Heart right ventricle (tissue), 16 donors: Measurements from ENCODE around the gene AADACL3. TPM values are rescaled to one million over a fixed set of nuclear protein-coding genes. Genes with fewer than 3 reads are reported as not detected.

Experiments
- ATAC-seq, 8 donors: fragments of 200-7000 bp; cut with Tn5 transposase; one replicate each; pipeline ENCODE4 v1.9.1; 2020; ENCODE audit warnings: mild to moderate bottlenecking in 8 of 8, moderate library complexity in 8 of 8, moderate number of reproducible peaks in 1 of 8
- DNase-seq, 2 donors: peaks; one replicate each; pipeline ENCODE4 v3.0.0-alpha.2; 2020
- H3K27ac ChIP-seq, 10 donors: fragments of 200-600 bp; sonication (generic) in 2 of 10; one replicate each; pipeline versions ENCODE4 v1.5.0 to v1.8.0; 2020 to 2022; ENCODE audit warnings: mild to moderate bottlenecking in 3 of 10
- H3K27me3 ChIP-seq, 7 donors: fragments of 200-600 bp; one replicate each; pipeline ENCODE4 v1.8.0; 2021 to 2022; ENCODE audit warnings: mild to moderate bottlenecking in 2 of 7
- H3K36me3 ChIP-seq, 9 donors: fragments of 200-600 bp; sonication (generic) in 1 of 9; one replicate each; pipeline versions ENCODE4 v1.5.0 to v1.8.0; 2020 to 2022; ENCODE audit warnings: mild to moderate bottlenecking in 2 of 9
- H3K4me1 ChIP-seq, 9 donors: fragments of 200-600 bp; sonication (generic) in 1 of 9; one replicate each; pipeline versions ENCODE4 v1.5.0 to v1.8.0; 2020 to 2022; ENCODE audit warnings: mild to moderate bottlenecking in 4 of 9
- H3K4me3 ChIP-seq, 10 donors: fragments of 200-600 bp; sonication (generic) in 2 of 10; one replicate each; pipeline versions ENCODE4 v1.5.0 to v1.8.0; 2020 to 2022; ENCODE audit warnings: mild to moderate bottlenecking in 7 of 10, moderate library complexity in 2 of 10
- H3K9me3 ChIP-seq, 11 donors: fragments of 200-600 bp in 10 of 11; sonication (generic) in 2 of 11; one replicate each; pipeline versions ENCODE4 v1.5.0 to v1.8.0; 2013 to 2022; ENCODE audit warnings: mild to moderate bottlenecking in 2 of 11, control low read depth in 1 of 11, moderate library complexity in 1 of 11
- CTCF ChIP-seq, 9 donors: fragments of 200-600 bp; sonication (generic) in 2 of 9; IDR thresholded peaks; one replicate each; pipeline versions ENCODE4 v1.5.0 to v1.8.0; 2021 to 2022; ENCODE audit warnings: antibody characterized with exemption in 9 of 9, mild to moderate bottlenecking in 5 of 9, moderate library complexity in 1 of 9
- WGBS, 2 donors: extraction: QIAGEN DNeasy Blood & Tissue Kit; methylation state at CpG; one replicate each; pipeline ENCODE4 v1.1.7; 2013; ENCODE audit warnings: inconsistent platforms in 1 of 2; 5-methylcytosine and 5-hydroxymethylcytosine counted together
- intact Hi-C, 10 donors: fragments of 100-400 bp; cut with DNase I; formaldehyde crosslinking; loops; one replicate each; pipeline versions ENCODE4 v1.11.1 to v1.14.2; 2022
- polyA plus RNA-seq, 2 donors: library from polyadenylated mRNA; stranded (reverse); fragments of 200-250 nt; gene quantifications; one replicate each; pipeline ENCODE4 v1.2.3, GENCODE V29; 2013
- total RNA-seq, 10 donors: library from RNA; stranded (reverse); fragmentation: NEBNext Ultra II Directional in 3 of 10; extraction: Animal tissue kit (Norgen Biotek cat#: 25700) in 3 of 10; gene quantifications; one replicate each; pipeline versions ENCODE4 v1.2.1 to v1.2.4, GENCODE V29; 2021 to 2023
- donor health status: Arrhythmogenic right ventricular cardiomyopathy.
- donor health status: ischemic (EF 13 %, LVEDD 7.1; RV severe dilation, severe dysfunction).
- donor health status: healthy with polysubstance abuse.
- donor health status: DM: no; HTN: yes; CAD: no.
- donor health status: DM: no; HTN: no; CAD: no.
- donor health status: ischemic (EF 25% LVEDD 6.9; RV normal size, moderate dysfunction).
- donor health status: ischemic (EF 25% LVEDD 5.7; RV mildly dilated, moderate dysfunction).
- donor health status: healthy.
- donor health status: DM: yes; HTN: yes; CAD: no.
- donor health status: Ischemic cardiomyopathy.
- donor health status: ischemic (EF 35%, LVEDD 5.7; RV mildly dilated, moderate dysfunction).
- donor health status: nonischemic (EF 11% LVEDD 7.7; RV severe dilation, severe dysfunction).
- donor health status: DM: yes; HTN: yes; CAD: no.
- donor health status: PGD.
- donor health status: ischemic (EF 29% LVEDD 5.4; RV normal size, mild dysfunction).
- donor health status: nonischemic (EF 23%, LVEDD 6.1; RV moderate dilation, normal function).

The AADACL3 gene
- total and polyA plus RNA-seq, 12 donors = not detected

DNA sequence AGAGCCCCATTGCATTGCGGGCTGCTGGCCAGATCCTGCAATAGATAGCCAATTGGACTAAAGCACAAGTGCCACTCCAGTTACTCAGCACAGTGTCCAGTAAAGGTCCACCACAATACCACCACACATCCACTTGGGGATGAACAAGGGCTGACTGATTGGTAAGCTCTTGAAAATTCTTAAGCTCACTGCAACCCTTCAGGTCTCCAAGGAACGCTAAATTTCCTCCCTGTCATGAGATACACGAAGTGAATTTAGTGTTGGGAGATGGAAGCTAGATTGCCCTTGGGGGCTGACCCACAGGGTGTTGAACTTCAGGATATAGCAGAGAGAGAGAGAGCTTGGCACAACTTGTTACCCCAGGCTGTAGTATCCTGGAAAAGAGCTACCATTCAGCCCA, 9.8 kb upstream of the AADACL3 start:
- 77 to 81% methylated on average over 3 of the region's 3 CpGs for WGBS, 2 donors

DNA sequence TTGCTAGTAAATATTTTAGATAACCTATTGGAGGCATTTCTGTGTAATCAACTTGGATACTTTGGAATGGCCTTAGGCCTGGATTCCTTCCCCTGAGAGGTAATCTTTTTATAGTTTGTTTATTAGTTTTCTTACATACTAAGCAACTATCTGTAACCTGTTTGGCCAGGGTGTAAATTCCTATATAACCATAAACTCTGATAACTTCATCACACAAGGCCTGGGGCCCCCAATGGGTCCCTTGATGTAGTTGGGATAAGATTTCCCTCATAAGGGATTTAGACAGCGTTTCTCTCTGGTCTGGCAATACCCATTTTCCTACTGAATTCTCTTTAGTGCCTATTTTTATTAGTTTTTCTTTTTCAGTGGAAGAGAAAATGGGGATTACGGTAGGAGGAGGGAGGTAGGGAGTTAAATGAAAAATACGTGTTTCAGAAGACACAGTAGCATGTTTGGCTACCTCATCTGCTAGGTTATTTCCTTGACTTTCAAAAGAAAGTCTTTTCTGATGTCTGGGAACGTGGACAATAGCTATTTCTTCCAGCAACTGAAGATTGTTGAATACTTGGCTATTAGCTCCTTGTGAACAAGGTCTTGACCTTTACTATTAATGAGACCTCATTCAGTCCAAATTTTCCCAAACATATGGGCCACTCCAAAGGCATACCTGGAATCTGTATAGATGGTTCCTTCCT, 7.4 kb upstream of the AADACL3 start:
- Histone ChIP-seq H3K27me3 (no peaks in the 10 kb centered on the region), H3K36me3 (no peaks in the 10 kb centered on the region), H3K9me3 (peaks cover 0 to 19% (median 9%) of the 10 kb centered on the region in 11 donors), H3K4me3 (no peak overlapping the region), H3K4me1 (no peaks in the 10 kb centered on the region), H3K27ac (no peak overlapping the region)
- ATAC-seq = no peak
- TF ChIP-seq CTCF (IDR thresholded peaks at IDR 0.05) = no peak
- DNase-seq = no peak
- intact Hi-C loops = no loop called here
- 70 to 73% methylated on average over 4 of the region's 4 CpGs for WGBS, 2 donors

More for the DNA sequence above, 9.8 kb upstream of the AADACL3 start:
- ATAC-seq (no peak), DNase-seq (no peak)
- H3K27me3 ChIP-seq = no peaks in the 10 kb centered on the region
- H3K9me3 ChIP-seq = peaks cover 0 to 27% (median 9%) of the 10 kb centered on the region in 11 donors
- no peak overlapping the region for H3K4me3 ChIP-seq
- intact Hi-C loops = no loop called here
- no peak overlapping the region for H3K27ac ChIP-seq
- no peak for TF ChIP-seq CTCF (IDR thresholded peaks at IDR 0.05)
- H3K36me3 ChIP-seq = no peaks in the 10 kb centered on the region
- H3K4me1 ChIP-seq = no peaks in the 10 kb centered on the region

- ATAC-seq = no peak
- Histone ChIP-seq H3K4me1 (no peaks in the 10 kb centered on the region), H3K9me3 (peaks cover 0 to 14% (median 4%) of the 10 kb centered on the region in 11 donors), H3K36me3 (no peaks in the 10 kb centered on the region), H3K27me3 (no peaks in the 10 kb centered on the region), H3K4me3 (no peak overlapping the region), H3K27ac (no peak overlapping the region)
- 48 to 52% methylated on average over 1 of the region's 1 CpG for WGBS, 2 donors
- intact Hi-C loops = no loop called here
- DNase-seq = no peak
- no peak for TF ChIP-seq CTCF (IDR thresholded peaks at IDR 0.05)
Observed at GRCh38 chr1:12709091-12709491, 6.8 kb upstream of the AADACL3 start.

- no peaks in the 10 kb centered on the region for H3K27me3 ChIP-seq
- TF ChIP-seq CTCF (IDR thresholded peaks at IDR 0.05) = no peak
- WGBS, 2 donors = 67 to 80% methylated on average over 3 of the region's 3 CpGs
Observed at GRCh38 chr1:12709696-12710095, 6.2 kb upstream of the AADACL3 start.

More at GRCh38 chr1:12709696-12710095, 6.2 kb upstream of the AADACL3 start:
- Histone ChIP-seq H3K9me3 (peaks cover 0 to 8% (median 0%) of the 10 kb centered on the region in 11 donors), H3K4me3 (no peak overlapping the region), H3K4me1 (no peaks in the 10 kb centered on the region), H3K27ac (no peak overlapping the region), H3K36me3 (no peaks in the 10 kb centered on the region)
- no peak for DNase-seq
- intact Hi-C loops = no loop called here
- no peak for ATAC-seq
